HG03097 (cell line): Measurements from ENCODE around the gene FANCM.
"Not testable (repeated sequence)": the region's sequence is repeated elsewhere in the genome, so short reads cannot be mapped to it uniquely, and the experiment has no call there.

ENCODE experiments used
- ATAC-seq: cut with Tn5 transposase; IDR thresholded peaks from one replicate; pipeline ENCODE4 v1.9.1; 2021; ENCODE audit not compliant: unreplicated experiment, low FRiP score

Gene FANCM

DNA sequence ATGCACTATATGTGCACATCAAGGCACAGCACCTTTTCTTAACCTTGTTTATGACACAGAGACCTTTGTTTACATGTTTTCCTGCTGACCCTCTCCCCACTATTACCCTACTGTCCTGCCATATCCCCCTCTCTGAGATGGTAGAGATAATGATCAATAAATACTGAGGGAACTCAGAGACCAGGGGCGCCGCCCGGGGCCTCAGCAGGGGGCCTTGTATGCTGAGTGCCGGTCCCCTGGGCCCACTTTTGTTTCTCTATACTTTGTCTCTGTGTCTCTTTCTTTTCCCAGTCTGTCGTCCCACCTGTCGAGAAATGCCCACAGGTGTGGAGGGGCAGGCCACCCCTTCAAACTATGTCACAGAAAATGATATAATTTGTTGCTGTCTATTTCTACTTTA lies 78.6 kb downstream of the FANCM start:
- not testable (repeated sequence) for ATAC-seq

DNA sequence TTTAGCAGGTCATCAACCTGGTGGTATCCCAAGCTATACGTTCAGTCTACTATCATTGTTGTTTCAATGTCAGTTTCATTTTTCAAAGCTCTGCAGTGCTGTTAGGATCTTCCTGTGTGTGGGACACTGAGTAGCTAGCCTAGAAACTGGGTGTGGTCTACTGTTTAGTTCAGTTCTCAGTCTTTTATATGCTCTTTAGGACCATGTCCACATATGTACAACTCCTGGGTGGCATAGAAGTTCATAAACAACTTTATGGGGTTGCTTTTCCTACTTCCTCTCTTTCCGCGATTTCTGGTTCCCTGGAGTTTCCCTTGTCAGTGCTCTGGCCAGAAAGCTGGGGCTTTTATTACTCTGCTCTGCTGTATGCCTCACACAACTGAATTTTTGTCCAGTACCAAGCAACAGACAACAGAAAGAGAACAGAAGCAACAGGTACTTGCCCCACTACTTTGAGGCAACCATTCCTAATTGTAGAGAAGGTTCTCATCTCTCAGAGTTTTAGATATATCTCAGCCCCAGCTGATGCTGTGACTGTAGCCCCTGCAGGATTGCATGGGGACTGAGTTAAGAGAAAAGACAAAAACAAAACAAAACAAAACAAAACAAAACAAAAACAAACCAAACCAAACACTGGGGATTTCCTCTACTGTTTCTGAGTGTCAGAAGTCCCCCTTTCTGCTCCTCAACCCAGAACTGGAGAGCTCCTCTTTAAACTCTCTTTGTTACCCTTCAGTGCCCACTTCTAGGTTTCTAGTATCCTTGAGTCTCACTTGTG lies 86.9 kb downstream of the FANCM start:
- no peak for ATAC-seq

DNA sequence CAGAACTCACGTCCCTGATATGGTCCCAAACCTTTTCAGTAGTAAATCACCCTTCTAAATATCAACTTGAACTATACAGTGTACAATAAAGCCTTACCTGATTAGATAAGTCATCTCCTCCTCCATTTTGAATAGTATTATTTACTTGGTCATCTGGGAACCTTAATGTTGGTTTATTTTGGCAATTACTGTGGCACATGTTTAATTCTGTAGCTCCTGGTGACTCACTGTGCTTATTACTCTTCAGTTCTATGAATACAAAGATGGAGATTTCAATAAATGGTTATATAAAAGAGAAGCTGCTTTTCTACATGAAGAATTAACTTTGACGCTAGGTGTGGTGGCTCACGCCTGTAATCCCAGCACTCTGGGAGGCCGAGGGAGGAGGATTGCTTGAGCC lies 91.8 kb downstream of the FANCM start:
- no peak for ATAC-seq

DNA sequence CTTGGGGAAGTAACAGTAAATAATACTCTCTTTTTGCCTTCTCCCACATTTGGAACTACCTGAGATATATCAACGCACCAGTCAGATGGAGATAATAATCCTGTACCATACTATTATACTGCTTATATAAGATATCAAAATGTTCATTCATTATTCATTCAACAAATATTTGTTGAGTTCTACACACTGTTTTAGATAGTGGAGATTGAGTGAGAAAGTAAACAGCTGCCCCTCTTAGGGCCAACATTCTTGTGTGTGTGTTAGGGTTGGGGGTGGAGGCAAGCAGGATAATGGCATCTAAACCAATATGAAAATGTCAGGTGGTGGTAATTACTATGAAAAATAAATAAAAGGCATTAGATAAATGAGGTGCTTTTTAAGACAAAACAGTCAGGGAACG lies 103.3 kb downstream of the FANCM start:
- no peak for ATAC-seq

DNA sequence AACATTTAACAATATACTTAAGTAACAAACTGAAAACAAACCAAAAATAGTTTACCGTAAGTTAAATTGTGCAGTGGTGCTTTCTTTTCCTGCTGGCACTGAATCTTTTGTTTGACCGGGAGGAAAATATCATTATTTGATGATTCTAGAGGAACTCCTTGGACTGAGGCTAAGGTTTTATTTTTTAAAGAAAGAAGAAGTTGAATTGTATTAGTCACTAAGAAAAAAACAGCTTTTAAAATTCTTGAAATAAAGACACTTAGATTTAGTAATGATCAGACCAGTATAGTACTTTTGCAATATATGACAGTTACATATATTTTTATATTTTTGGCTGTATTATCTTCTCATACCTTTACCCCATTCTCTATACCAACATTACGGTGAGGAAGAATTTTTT lies 107.0 kb downstream of the FANCM start:
- no peak for ATAC-seq

DNA sequence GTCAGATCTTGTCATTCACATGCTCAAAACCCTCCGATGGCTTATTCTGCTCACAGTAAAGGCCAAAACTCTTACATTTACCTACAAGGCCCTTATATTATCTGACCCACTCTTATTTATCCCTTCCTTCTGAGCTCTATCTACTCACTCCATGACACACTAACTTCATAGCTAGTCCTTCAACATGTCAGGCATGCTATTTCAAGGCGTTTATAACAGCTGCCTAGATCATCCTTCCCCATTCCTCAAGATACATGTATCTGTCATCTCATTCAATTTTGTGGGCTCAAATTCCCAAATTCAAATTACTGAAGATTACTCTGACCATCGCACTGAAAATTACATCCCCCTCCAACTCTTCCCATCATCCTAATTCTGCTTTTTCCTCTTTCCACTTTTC lies 110.4 kb downstream of the FANCM start:
- no peak for ATAC-seq

DNA sequence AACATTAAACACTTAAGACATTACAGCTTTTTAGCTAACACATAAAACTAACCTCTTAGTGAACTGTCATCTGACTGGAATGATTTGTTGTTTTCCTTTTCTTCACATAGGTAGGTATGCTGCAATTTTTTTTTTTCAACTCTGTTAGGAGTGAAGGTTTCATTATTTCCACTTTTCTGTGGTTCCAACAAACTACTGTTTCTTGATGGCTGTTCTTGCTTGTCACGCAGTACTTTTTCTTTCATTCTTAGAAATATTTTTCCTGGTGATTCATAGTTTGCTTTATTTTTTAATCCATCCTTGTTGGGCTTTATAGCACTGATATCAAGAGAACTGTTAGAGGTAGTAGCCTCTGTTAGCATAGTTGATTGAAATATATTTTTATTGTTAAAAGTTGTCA lies 111.0 kb downstream of the FANCM start:
- ATAC-seq: no peak

DNA sequence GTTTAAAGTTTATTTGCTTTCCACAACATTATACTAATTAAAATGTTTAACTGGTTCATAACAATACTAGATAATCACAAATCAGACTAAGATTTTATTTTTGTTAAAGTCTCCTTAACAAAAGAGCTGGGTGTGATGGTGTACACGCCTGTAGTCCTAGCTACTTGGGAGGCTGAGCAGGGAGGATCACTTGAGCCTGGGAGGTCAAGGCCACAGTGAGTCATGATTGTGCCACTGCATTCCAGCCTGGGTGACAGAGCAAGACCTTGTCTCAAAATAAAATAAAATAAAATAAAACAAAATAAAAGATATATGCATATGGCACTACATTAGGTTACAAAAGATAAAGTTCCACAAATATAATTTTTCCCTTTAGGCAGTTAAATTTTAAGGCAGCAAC lies 111.7 kb downstream of the FANCM start:
- ATAC-seq: no peak

DNA sequence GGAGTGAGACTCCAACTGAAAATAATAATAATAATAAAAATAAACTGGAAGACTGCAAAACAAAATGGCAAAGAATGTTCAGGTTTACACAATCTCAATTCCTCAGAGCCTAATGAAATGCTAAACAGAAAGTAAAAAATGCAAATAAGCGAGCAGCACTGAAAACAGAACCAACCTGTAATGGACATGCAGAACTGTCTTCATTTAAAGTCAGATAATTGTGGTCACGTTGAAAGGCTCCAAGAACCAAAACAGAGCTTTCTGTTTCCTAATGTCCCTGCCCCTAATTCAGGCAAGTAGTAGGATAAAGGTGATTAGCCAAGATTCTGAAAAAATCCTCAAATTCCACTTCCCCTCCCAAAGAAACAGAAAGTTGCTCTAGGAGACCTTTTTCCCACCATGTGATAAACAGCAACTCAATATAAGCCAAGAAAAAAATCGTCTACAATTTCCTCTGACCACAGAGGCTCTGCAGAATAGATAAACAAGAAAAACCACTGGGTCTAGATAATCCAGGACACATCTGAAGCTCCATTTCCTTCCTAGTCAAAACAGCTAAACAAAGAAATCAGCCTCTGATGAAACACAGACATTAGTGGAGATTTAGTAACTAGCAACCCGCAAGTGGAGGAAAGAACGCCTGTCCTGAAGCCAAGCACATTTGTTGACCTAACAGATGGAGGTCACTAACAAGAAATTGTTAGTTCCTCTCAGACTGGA lies 114.3 kb downstream of the FANCM start:
- no peak for ATAC-seq
